GM23248 (cell line): ENCODE results near the gene PAQR6. TPM values are rescaled to one million over a fixed set of nuclear protein-coding genes. Genes with fewer than 3 reads are reported as not detected.

Source experiments
- DNase-seq: peaks from one replicate; pipeline ENCODE4 v3.0.0-alpha.2; 2015
- H2AFZ ChIP-seq: fragments of 200-600 bp; sonication (generic); 2 replicates; pipeline ENCODE4 v1.6.1; 2016; ENCODE audit warnings: antibody characterized with exemption
- H3F3A ChIP-seq: fragments of 200-600 bp; sonication (generic); 2 replicates; pipeline ENCODE4 v1.6.1; 2016; ENCODE audit warnings: mild to moderate bottlenecking, antibody characterized with exemption, mixed run types; ENCODE audit not compliant: insufficient read depth
- H3K27ac ChIP-seq: fragments of 200-600 bp; sonication (generic); 2 replicates; pipeline ENCODE4 v1.5.1; 2016; ENCODE audit warnings: mild to moderate bottlenecking
- H3K27me3 ChIP-seq: fragments of 200-600 bp; sonication (generic); replicated peaks from 2 replicates; pipeline ENCODE4 v1.6.1; 2016; ENCODE audit warnings: mild to moderate bottlenecking; ENCODE audit not compliant: insufficient read depth
- H3K36me3 ChIP-seq: fragments of 200-600 bp; sonication (generic); 2 replicates; pipeline ENCODE4 v1.6.1; 2016; ENCODE audit warnings: low read depth, mild to moderate bottlenecking
- H3K4me1 ChIP-seq: fragments of 200-600 bp; sonication (generic); 2 replicates; pipeline ENCODE4 v1.6.1; 2016; ENCODE audit warnings: mild to moderate bottlenecking; ENCODE audit not compliant: insufficient read depth
- H3K4me2 ChIP-seq: fragments of 200-600 bp; sonication (generic); one replicate; pipeline ENCODE4 v1.6.1; 2016; ENCODE audit warnings: mild to moderate bottlenecking; ENCODE audit not compliant: unreplicated experiment
- H3K4me3 ChIP-seq: fragments of 200-600 bp; sonication (generic); 2 replicates; pipeline ENCODE4 v1.5.1; 2016; ENCODE audit warnings: mild to moderate bottlenecking
- H3K79me2 ChIP-seq: fragments of 200-600 bp; sonication (generic); 2 replicates; pipeline ENCODE4 v1.6.1; 2016; ENCODE audit warnings: mild to moderate bottlenecking; ENCODE audit not compliant: insufficient read depth
- H3K9ac ChIP-seq: fragments of 200-600 bp; sonication (generic); 2 replicates; pipeline ENCODE4 v1.6.1; 2016; ENCODE audit warnings: mild to moderate bottlenecking
- H3K9me2 ChIP-seq: fragments of 200-600 bp; sonication (generic); 2 replicates; pipeline ENCODE4 v1.6.1; 2016; ENCODE audit warnings: mixed run types, mild to moderate bottlenecking, moderate library complexity; ENCODE audit not compliant: insufficient read depth
- H3K9me3 ChIP-seq: fragments of 200-600 bp; sonication (generic); one replicate; pipeline ENCODE4 v1.6.1; 2017; ENCODE audit warnings: low read depth
- H4K20me1 ChIP-seq: fragments of 200-600 bp; sonication (generic); 2 replicates; pipeline ENCODE4 v1.6.0; 2016; ENCODE audit not compliant: insufficient read depth
- EZH2 ChIP-seq: fragments of 200-600 bp; sonication (generic); IDR thresholded peaks from 2 replicates; pipeline ENCODE4 v1.6.1; 2018; ENCODE audit warnings: antibody characterized with exemption, mild to moderate bottlenecking; ENCODE audit not compliant: insufficient read depth, poor library complexity, severe bottlenecking
- EZH2phosphoT487 ChIP-seq: fragments of 200-600 bp; sonication (generic); IDR thresholded peaks from 2 replicates; pipeline ENCODE4 v1.6.1; 2018; ENCODE audit warnings: antibody characterized with exemption, moderate library complexity, mild to moderate bottlenecking, low read depth; ENCODE audit not compliant: insufficient read depth
- WGBS, 2 experiments: methylation state at CpG; one replicate each; pipeline ENCODE4 v1.1.6; 2015 to 2017; ENCODE audit warnings: low lambda C conversion rate in 2 of 2, low coverage in 1 of 2; ENCODE audit errors: missing lambda C conversion rate in 2 of 2; 5-methylcytosine and 5-hydroxymethylcytosine counted together
- in situ Hi-C: fragments of 300-500 bp; cut with MboI; formaldehyde crosslinking; loops from 2 replicates; pipeline ENCODE4 v1.15.0; 2020
- polyA plus RNA-seq: library from polyadenylated mRNA; unstranded; fragments of >200 nt; fragmentation: Nextera tagmentation; extraction: Ambion mirVana; gene quantifications from 2 replicates; pipeline ENCODE4 v1.2.1, GENCODE V29; 2016
- total RNA-seq: library from RNA; depleted of rRNA; stranded (reverse); fragments of >200 nt; shearing (Covaris generic); gene quantifications from 2 replicates; pipeline ENCODE4 v1.2.3, GENCODE V29; 2014

PAQR6 gene
- total and polyA plus RNA-seq, 2 experiments from 2014 or later, result 0.54 to 0.81 TPM

- no peaks in the 10 kb centered on the region for H4K20me1 ChIP-seq
- no peak for TF ChIP-seq EZH2
- no peak for DNase-seq
- H3F3A ChIP-seq, result peaks cover 10% of the 10 kb centered on the region
- 96 to 98% methylated on average over 3 of the region's 3 CpGs for WGBS, 2 experiments
- no peak overlapping the region for H3K4me2 ChIP-seq
- no peaks in the 10 kb centered on the region for H3K27me3 ChIP-seq
- H3K4me3 ChIP-seq, result no peak overlapping the region
- in situ Hi-C loops, result no loop called here
- no peak overlapping the region for H3K9ac ChIP-seq
- no peaks in the 10 kb centered on the region for H3K9me2 ChIP-seq
- H3K9me3 ChIP-seq, result no peaks in the 10 kb centered on the region
- H3K79me2 ChIP-seq, result peaks cover 42% of the 10 kb centered on the region
- peaks cover 14% of the 10 kb centered on the region for H3K4me1 ChIP-seq
- H3K36me3 ChIP-seq, result peaks cover 5% of the 10 kb centered on the region
- no peak overlapping the region for H3K27ac ChIP-seq
- no peak overlapping the region for H2AFZ ChIP-seq
Observed at GRCh38 chr1:156211243-156211642, 36.6 kb downstream of the PAQR6 start.

- Histone ChIP-seq H3K36me3 (peaks cover 5% of the 10 kb centered on the region), H3K79me2 (peaks cover 71% of the 10 kb centered on the region)
- in situ Hi-C loops, result no loop called here
Observed at GRCh38 chr1:156204686-156205085, 43.2 kb downstream of the PAQR6 start.

GRCh38 chr1:156203331-156203730 lies 44.5 kb downstream of the PAQR6 start:
- Histone ChIP-seq H3K9me3 (no peaks in the 10 kb centered on the region), H3K79me2 (peaks cover 78% of the 10 kb centered on the region), H3K4me2 (peak overlapping the region; percentile 50), H3F3A (peaks cover 10% of the 10 kb centered on the region; the same call in 1 of the 2 replicates), H3K9me2 (no peaks in the 10 kb centered on the region), H2AFZ (no peak overlapping the region), H3K9ac (no peak overlapping the region), H3K36me3 (peaks cover 5% of the 10 kb centered on the region), H4K20me1 (0 out of 2 replicates have a peak, but pooled peaks cover 2% of the 10 kb centered on the region), H3K27me3 (no peaks in the 10 kb centered on the region), H3K4me1 (peaks cover 10% of the 10 kb centered on the region), H3K4me3 (no peak overlapping the region), H3K27ac (no peak overlapping the region; the same call in 1 of the 2 replicates)
- peak; percentile 58 for DNase-seq
- TF ChIP-seq EZH2phosphoT487 (no peak), EZH2 (no peak)
- in situ Hi-C loops, result no loop called here

More at GRCh38 chr1:156204686-156205085, 43.2 kb downstream of the PAQR6 start:
- Histone ChIP-seq H4K20me1 (no peaks in the 10 kb centered on the region), H3K9me2 (no peaks in the 10 kb centered on the region), H2AFZ (no peak overlapping the region), H3K9me3 (no peaks in the 10 kb centered on the region), H3F3A (peaks cover 10% of the 10 kb centered on the region; the same call in 1 of the 2 replicates), H3K27ac (no peak overlapping the region), H3K27me3 (no peaks in the 10 kb centered on the region), H3K4me1 (peaks cover 10% of the 10 kb centered on the region), H3K4me3 (no peak overlapping the region), H3K9ac (no peak overlapping the region), H3K4me2 (no peak overlapping the region)
- TF ChIP-seq EZH2 (no peak), EZH2phosphoT487 (no peak)
- WGBS, 2 experiments, result 96 to 97% methylated on average over 3 of the region's 3 CpGs
- DNase-seq, result no peak

DNA sequence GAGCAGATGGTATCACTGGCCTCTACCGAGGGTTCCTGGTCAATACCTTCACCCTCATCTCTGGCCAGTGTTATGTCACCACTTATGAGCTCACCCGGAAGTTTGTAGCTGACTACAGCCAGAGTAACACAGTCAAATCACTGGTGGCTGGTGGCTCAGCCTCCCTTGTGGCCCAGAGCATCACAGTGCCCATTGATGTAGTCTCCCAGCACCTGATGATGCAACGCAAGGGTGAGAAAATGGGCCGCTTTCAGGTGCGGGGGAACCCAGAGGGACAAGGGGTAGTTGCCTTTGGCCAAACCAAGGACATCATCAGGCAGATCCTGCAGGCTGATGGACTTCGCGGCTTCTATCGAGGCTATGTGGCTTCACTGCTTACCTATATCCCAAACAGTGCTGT lies 47.8 kb downstream of the PAQR6 start:
- in situ Hi-C loops, result no loop called here
- no peak for DNase-seq
- no peaks in the 10 kb centered on the region for H3K9me3 ChIP-seq
- no peaks in the 10 kb centered on the region; the same call in 1 of the 2 replicates for H3K36me3 ChIP-seq
- H4K20me1 ChIP-seq, result 0 out of 2 replicates have a peak, but pooled peaks cover 5% of the 10 kb centered on the region
- no peaks in the 10 kb centered on the region for H3K9me2 ChIP-seq
- H2AFZ ChIP-seq, result no peak overlapping the region
- no peak overlapping the region for H3K4me2 ChIP-seq
- peaks cover 10% of the 10 kb centered on the region; the same call in 1 of the 2 replicates for H3F3A ChIP-seq
- TF ChIP-seq EZH2phosphoT487, result no peak
- no peak for TF ChIP-seq EZH2
- H3K79me2 ChIP-seq, result peaks cover 93% of the 10 kb centered on the region
- H3K27me3 ChIP-seq, result no peaks in the 10 kb centered on the region
- no peak overlapping the region for H3K4me3 ChIP-seq
- no peak overlapping the region for H3K9ac ChIP-seq
- 95 to 97% methylated on average over 8 of the region's 8 CpGs for WGBS, 2 experiments
- no peak overlapping the region for H3K27ac ChIP-seq
- peaks cover 10% of the 10 kb centered on the region for H3K4me1 ChIP-seq
